Osteocyte (in vitro differentiated cells): ENCODE data around the gene IFNGR1. TPM values are rescaled to one million over a fixed set of nuclear protein-coding genes. Genes with fewer than 3 reads are reported as not detected.

Experiments used
- DNase-seq: peaks from one replicate; pipeline ENCODE4 v3.0.0; 2021; ENCODE audit warnings: mixed read lengths; ENCODE audit not compliant: unreplicated experiment; ENCODE audit errors: extremely low spot score
- H3K27ac Mint-ChIP-seq: one replicate; pipeline ENCODE4 v1.8.0; 2021; ENCODE audit warnings: mild to moderate bottlenecking, mixed read lengths; ENCODE audit not compliant: unreplicated experiment
- H3K27me3 Mint-ChIP-seq: one replicate; pipeline ENCODE4 v1.8.0; 2021; ENCODE audit warnings: mixed read lengths; ENCODE audit not compliant: unreplicated experiment
- H3K36me3 Mint-ChIP-seq: one replicate; pipeline ENCODE4 v1.8.0; 2021; ENCODE audit warnings: mixed read lengths; ENCODE audit not compliant: unreplicated experiment
- H3K4me1 Mint-ChIP-seq: one replicate; pipeline ENCODE4 v1.8.0; 2021; ENCODE audit warnings: mixed read lengths; ENCODE audit not compliant: unreplicated experiment
- H3K4me3 Mint-ChIP-seq: one replicate; pipeline ENCODE4 v1.8.0; 2021; ENCODE audit warnings: mild to moderate bottlenecking, moderate library complexity, mixed read lengths; ENCODE audit not compliant: unreplicated experiment
- H3K9me3 Mint-ChIP-seq: one replicate; pipeline ENCODE4 v1.8.0; 2021; ENCODE audit warnings: mixed read lengths; ENCODE audit not compliant: unreplicated experiment
- CTCF ChIP-seq: fragments of 200-600 bp; sonication (generic); IDR thresholded peaks from 2 replicates; pipeline ENCODE4 v1.5.0; 2021; ENCODE audit warnings: antibody characterized with exemption, mild to moderate bottlenecking, moderate library complexity
- total RNA-seq: library from RNA; stranded (reverse); gene quantifications from 2 replicates; pipeline ENCODE4 v1.2.1, GENCODE V29; 2021

IFNGR1 gene
- total RNA-seq, 1 donor from 2014 or later: 33.4 TPM

DNA sequence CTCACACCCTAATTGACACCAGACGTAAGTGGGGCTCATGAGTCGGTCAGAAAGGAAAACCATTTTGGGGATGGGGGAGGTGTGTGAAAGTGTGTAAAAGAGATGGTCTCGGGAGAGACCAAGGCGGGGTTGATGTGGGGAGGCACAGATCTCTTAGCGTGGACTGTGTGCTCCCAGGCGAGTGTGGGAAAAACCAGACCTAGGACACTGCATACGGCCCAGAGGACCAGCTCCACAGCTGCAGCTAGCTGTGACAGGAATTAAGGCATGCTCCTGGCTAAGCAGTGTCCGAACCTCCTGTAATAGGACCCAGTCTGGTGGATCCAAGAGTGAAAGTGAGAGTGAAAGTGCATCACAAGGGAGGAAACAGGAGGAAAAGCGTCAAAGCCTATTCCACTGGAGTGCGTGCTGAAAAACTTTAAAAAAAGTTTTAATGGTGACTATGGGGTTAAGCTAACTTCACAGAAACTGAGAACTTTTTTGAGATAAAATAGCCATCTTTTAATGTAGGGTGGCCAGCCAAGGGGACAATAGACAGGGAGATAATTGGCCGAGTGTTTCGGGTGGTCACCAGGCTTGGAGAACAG is 55.4 kb downstream of the IFNGR1 start:
- no peak for DNase-seq
- H3K36me3 Mint-ChIP-seq: no peaks in the 10 kb centered on the region
- no peak overlapping the region for H3K4me3 Mint-ChIP-seq
- H3K4me1 Mint-ChIP-seq: no peaks in the 10 kb centered on the region
- no peak overlapping the region for H3K27ac Mint-ChIP-seq
- no peak for TF ChIP-seq CTCF
- no peaks in the 10 kb centered on the region for H3K9me3 Mint-ChIP-seq
- no peaks in the 10 kb centered on the region for H3K27me3 Mint-ChIP-seq

- Mint-ChIP-seq H3K4me3 (no peak overlapping the region), H3K27ac (no peak overlapping the region), H3K27me3 (no peaks in the 10 kb centered on the region), H3K36me3 (no peaks in the 10 kb centered on the region), H3K4me1 (peaks cover 3% of the 10 kb centered on the region), H3K9me3 (no peaks in the 10 kb centered on the region)
- no peak for DNase-seq
- no peak for TF ChIP-seq CTCF
Observed at GRCh38 chr6:137162692-137163306, 56.4 kb downstream of the IFNGR1 start.

DNA sequence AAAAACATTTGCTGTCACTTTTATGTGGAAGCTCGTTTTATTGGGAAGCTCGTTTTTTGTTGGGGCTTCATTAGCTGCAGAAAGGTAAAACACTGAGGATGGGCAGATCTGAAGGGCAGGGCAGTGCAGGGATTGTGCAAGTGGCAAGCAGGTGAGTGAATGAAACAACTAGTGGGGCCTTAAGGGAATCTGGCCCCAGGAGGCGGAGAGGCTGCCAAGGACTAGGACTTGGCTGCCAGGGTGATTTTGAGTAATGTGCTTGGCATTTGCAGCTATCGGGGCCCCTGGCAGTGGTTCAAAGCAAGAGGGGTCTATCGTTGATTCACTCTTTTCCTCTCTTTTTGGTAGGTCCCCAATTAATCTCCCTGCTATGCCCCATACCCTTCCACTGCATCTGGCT is 57.2 kb downstream of the IFNGR1 start:
- Mint-ChIP-seq H3K27me3 (no peaks in the 10 kb centered on the region), H3K4me1 (peaks cover 3% of the 10 kb centered on the region), H3K4me3 (no peak overlapping the region), H3K27ac (no peak overlapping the region), H3K36me3 (no peaks in the 10 kb centered on the region), H3K9me3 (no peaks in the 10 kb centered on the region)
- DNase-seq: no peak
- TF ChIP-seq CTCF: no peak

DNA sequence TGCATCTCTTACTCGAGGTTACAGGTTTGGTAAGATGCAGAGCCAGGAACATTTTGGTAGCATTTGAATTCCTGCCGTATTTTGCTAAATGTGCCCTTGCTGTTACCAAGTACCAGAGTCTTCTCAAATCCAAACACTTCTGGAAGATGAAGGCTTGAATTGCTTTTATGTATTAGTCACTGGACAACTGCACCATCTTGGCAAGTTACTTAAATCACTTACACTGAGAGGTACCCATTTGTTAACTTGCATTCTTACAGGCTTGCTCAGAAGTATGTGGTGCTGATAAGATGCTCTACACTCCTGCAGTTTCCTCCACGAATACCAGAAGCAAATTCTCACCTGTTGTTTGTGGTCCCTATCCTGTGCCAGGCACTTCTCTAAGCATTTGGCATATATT is 58.4 kb downstream of the IFNGR1 start:
- H3K36me3 Mint-ChIP-seq: no peaks in the 10 kb centered on the region
- H3K27ac Mint-ChIP-seq: no peak overlapping the region
- H3K4me3 Mint-ChIP-seq: no peak overlapping the region
- H3K4me1 Mint-ChIP-seq: peaks cover 3% of the 10 kb centered on the region
- H3K27me3 Mint-ChIP-seq: peaks cover 3% of the 10 kb centered on the region
- H3K9me3 Mint-ChIP-seq: no peaks in the 10 kb centered on the region
- no peak for TF ChIP-seq CTCF
- no peak for DNase-seq

DNA sequence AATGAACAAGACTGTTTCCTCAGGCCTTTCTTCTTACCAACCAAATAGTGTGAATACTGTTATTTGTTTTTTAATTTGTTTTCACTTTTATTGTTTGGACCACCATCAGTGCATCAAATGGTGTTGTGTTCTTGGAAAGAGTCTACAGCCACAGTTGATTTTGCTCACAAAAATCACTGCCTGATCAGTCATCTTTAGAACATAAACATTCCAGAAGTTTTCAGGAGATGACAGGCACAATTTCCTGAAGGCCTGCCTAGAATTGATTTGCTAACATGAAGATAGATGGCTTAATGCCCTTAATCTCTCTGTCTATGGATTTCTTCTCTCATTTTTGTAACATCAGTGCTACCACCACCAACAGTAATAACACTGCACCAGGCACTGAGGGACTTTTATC is 59.3 kb downstream of the IFNGR1 start:
- TF ChIP-seq CTCF: no peak
- no peak for DNase-seq
- Mint-ChIP-seq H3K9me3 (no peaks in the 10 kb centered on the region), H3K36me3 (no peaks in the 10 kb centered on the region), H3K4me3 (no peak overlapping the region), H3K27me3 (peaks cover 4% of the 10 kb centered on the region), H3K4me1 (peaks cover 3% of the 10 kb centered on the region), H3K27ac (no peak overlapping the region)
